Liver (tissue), 9 donors: ENCODE data around the gene HOXB4. TPM values are rescaled to one million over a fixed set of nuclear protein-coding genes. Genes with fewer than 3 reads are reported as not detected.
A peak's percentile ranks its signal among the peaks of the same experiment; 100 is the strongest.

ENCODE experiments used
- DNase-seq: peaks from one replicate; pipeline ENCODE4 v3.0.0-alpha.2; 2017; ENCODE audit warnings: low spot score
- H3K27ac ChIP-seq, 2 donors: one replicate each; pipeline ENCODE4 v1.7.0; 2013; ENCODE audit warnings: inconsistent platforms in 2 of 2, low read length in 2 of 2, control low read depth in 1 of 2, low read depth in 1 of 2, mild to moderate bottlenecking in 1 of 2
- H3K27me3 ChIP-seq, 4 donors: one replicate each; pipeline versions ENCODE4 v1.6.1 to v1.7.0; 2013; ENCODE audit warnings: low read length in 3 of 4, inconsistent platforms in 1 of 4, mild to moderate bottlenecking in 1 of 4, moderate library complexity in 1 of 4; ENCODE audit not compliant: control insufficient read depth in 4 of 4, insufficient read depth in 4 of 4
- H3K36me3 ChIP-seq, 4 donors: one replicate each; pipeline versions ENCODE4 v1.6.1 to v1.7.0; 2013; ENCODE audit warnings: low read length in 3 of 4, mild to moderate bottlenecking in 3 of 4, low read depth in 1 of 4, moderate library complexity in 1 of 4; ENCODE audit not compliant: control insufficient read depth in 4 of 4, insufficient read depth in 3 of 4
- H3K4me1 ChIP-seq, 4 donors: one replicate each; pipeline versions ENCODE4 v1.6.1 to v1.7.0; 2013; ENCODE audit warnings: low read length in 3 of 4, mild to moderate bottlenecking in 3 of 4, moderate library complexity in 1 of 4; ENCODE audit not compliant: control insufficient read depth in 4 of 4, insufficient read depth in 4 of 4
- H3K4me3 ChIP-seq, 3 donors: one replicate each; pipeline versions ENCODE4 v1.6.1 to v1.7.0; 2013; ENCODE audit warnings: low read length in 3 of 3, control low read depth in 1 of 3, low read depth in 1 of 3, mild to moderate bottlenecking in 1 of 3
- H3K9ac ChIP-seq, 2 donors: one replicate each; pipeline ENCODE4 v1.7.0; 2013; ENCODE audit warnings: low read length in 2 of 2, mild to moderate bottlenecking in 2 of 2, moderate library complexity in 2 of 2, control low read depth in 1 of 2, low read depth in 1 of 2
- H3K9me3 ChIP-seq, 4 donors: one replicate each; pipeline versions ENCODE4 v1.6.1 to v1.7.0; 2013; ENCODE audit warnings: low read length in 3 of 4; ENCODE audit not compliant: control insufficient read depth in 4 of 4
- FOXA1 ChIP-seq: IDR thresholded peaks from 2 replicates; pipeline ENCODE4 v1.6.1; 2016; ENCODE audit warnings: antibody characterized with exemption
- FOXA2 ChIP-seq: IDR thresholded peaks from 2 replicates; pipeline ENCODE4 v1.6.1; 2016; ENCODE audit warnings: antibody characterized with exemption
- HNF4G ChIP-seq: IDR thresholded peaks from 2 replicates; pipeline ENCODE4 v1.6.1; 2016; ENCODE audit warnings: antibody characterized with exemption
- RAD21 ChIP-seq, 2 donors: IDR thresholded peaks; 2 replicates each; pipeline ENCODE4 v1.6.1; 2016; ENCODE audit warnings: antibody characterized with exemption in 2 of 2, mild to moderate bottlenecking in 2 of 2
- TAF1 ChIP-seq: conservative IDR thresholded peaks from 2 replicates; pipeline ENCODE4 v1.6.1; 2016; ENCODE audit warnings: antibody characterized with exemption, mild to moderate bottlenecking
- YY1 ChIP-seq: IDR thresholded peaks from 2 replicates; pipeline ENCODE4 v1.6.1; 2016; ENCODE audit warnings: antibody characterized with exemption, mild to moderate bottlenecking
- WGBS: extraction: QIAGEN DNeasy Blood & Tissue Kit; methylation state at CpG from one replicate; pipeline ENCODE4 v1.1.7; 2013; 5-methylcytosine and 5-hydroxymethylcytosine counted together
- polyA plus RNA-seq, 2 donors: library from polyadenylated mRNA; stranded (reverse) in 1 of 2; unstranded in 1 of 2; fragments of 200-250 nt in 1 of 2; fragments of >200 nt in 1 of 2; fragmentation: Nextera tagmentation in 1 of 2; extraction: Ambion mirVana in 1 of 2; gene quantifications; one replicate each; pipeline versions ENCODE4 v1.2.1 to v1.2.3, GENCODE V29; 2013 to 2015
- total RNA-seq, 2 donors: library from RNA; depleted of rRNA; stranded (reverse); fragments of >200 nt; gene quantifications; one replicate each; pipeline ENCODE4 v1.2.3, GENCODE V29; 2014
- TF ChIP-seq, protein P1 (sequence below): IDR thresholded peaks from 2 replicates; pipeline ENCODE4 v1.6.1; 2016; ENCODE audit warnings: antibody characterized with exemption, mild to moderate bottlenecking
- TF ChIP-seq, protein P2 (sequence below): IDR thresholded peaks from 2 replicates; pipeline ENCODE4 v1.6.1; 2016; ENCODE audit warnings: antibody characterized with exemption
- TF ChIP-seq, protein P3 (sequence below): fragments of 150-350 bp; IDR thresholded peaks from 2 replicates; pipeline ENCODE4 v1.5.1; 2017; ENCODE audit warnings: improper control_type of control experiment, low read depth, low read length; ENCODE audit not compliant: missing input control
- TF ChIP-seq, protein P4 (sequence below): IDR thresholded peaks from 2 replicates; pipeline ENCODE4 v1.6.1; 2016; ENCODE audit warnings: antibody characterized with exemption
- TF ChIP-seq, protein P5 (sequence below): IDR thresholded peaks from 2 replicates; pipeline ENCODE4 v1.6.1; 2016; ENCODE audit warnings: antibody characterized with exemption
- donor health status: healthy.
- donor health status: healthy.
- donor health status: healthy.
- donor health status: healthy.
- donor health status: healthy.

Gene HOXB4
- total and polyA plus RNA-seq, 4 donors, result 0.19 to 0.75 (median 0.50) TPM

DNA sequence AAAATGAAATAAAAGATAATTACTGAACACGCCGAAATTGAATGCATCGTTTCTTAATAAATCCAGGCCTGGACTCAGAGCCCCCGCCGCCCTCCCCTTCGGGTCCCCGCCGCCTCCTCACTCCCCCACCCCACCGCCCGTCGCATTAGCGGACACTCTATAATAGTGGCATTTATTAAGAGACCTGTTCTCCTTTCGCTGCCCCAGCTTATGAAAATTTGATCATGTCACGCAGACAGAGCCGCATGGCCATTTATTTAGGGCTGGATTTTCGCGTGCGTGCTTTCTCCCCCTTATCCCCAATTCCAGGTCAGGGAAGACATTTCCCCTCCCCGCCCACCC lies 27.0 kb downstream of the HOXB4 start:
- Histone ChIP-seq H3K9ac (no peak overlapping the region), H3K27me3 (peaks cover 0 to 9% (median 3%) of the 10 kb centered on the region in 4 donors), H3K4me1 (peaks cover 0 to 3% (median 0%) of the 10 kb centered on the region in 4 donors), H3K27ac (no peak overlapping the region), H3K36me3 (no peaks in the 10 kb centered on the region), H3K4me3 (peak overlapping the region in 1 of 3 donors; percentile 22), H3K9me3 (no peaks in the 10 kb centered on the region)
- 37% methylated on average over 19 of the region's 19 CpGs for WGBS
- TF ChIP-seq, protein P1, sequence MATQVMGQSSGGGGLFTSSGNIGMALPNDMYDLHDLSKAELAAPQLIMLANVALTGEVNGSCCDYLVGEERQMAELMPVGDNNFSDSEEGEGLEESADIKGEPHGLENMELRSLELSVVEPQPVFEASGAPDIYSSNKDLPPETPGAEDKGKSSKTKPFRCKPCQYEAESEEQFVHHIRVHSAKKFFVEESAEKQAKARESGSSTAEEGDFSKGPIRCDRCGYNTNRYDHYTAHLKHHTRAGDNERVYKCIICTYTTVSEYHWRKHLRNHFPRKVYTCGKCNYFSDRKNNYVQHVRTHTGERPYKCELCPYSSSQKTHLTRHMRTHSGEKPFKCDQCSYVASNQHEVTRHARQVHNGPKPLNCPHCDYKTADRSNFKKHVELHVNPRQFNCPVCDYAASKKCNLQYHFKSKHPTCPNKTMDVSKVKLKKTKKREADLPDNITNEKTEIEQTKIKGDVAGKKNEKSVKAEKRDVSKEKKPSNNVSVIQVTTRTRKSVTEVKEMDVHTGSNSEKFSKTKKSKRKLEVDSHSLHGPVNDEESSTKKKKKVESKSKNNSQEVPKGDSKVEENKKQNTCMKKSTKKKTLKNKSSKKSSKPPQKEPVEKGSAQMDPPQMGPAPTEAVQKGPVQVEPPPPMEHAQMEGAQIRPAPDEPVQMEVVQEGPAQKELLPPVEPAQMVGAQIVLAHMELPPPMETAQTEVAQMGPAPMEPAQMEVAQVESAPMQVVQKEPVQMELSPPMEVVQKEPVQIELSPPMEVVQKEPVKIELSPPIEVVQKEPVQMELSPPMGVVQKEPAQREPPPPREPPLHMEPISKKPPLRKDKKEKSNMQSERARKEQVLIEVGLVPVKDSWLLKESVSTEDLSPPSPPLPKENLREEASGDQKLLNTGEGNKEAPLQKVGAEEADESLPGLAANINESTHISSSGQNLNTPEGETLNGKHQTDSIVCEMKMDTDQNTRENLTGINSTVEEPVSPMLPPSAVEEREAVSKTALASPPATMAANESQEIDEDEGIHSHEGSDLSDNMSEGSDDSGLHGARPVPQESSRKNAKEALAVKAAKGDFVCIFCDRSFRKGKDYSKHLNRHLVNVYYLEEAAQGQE, result no peak
- TF ChIP-seq FOXA2 (no peak), RAD21 (IDR thresholded peaks at IDR 0.05) (no peak), FOXA1 (no peak)
- TF ChIP-seq, protein P2, sequence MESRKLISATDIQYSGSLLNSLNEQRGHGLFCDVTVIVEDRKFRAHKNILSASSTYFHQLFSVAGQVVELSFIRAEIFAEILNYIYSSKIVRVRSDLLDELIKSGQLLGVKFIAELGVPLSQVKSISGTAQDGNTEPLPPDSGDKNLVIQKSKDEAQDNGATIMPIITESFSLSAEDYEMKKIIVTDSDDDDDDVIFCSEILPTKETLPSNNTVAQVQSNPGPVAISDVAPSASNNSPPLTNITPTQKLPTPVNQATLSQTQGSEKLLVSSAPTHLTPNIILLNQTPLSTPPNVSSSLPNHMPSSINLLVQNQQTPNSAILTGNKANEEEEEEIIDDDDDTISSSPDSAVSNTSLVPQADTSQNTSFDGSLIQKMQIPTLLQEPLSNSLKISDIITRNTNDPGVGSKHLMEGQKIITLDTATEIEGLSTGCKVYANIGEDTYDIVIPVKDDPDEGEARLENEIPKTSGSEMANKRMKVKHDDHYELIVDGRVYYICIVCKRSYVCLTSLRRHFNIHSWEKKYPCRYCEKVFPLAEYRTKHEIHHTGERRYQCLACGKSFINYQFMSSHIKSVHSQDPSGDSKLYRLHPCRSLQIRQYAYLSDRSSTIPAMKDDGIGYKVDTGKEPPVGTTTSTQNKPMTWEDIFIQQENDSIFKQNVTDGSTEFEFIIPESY, result no peak
- DNase-seq, result no peak

DNA sequence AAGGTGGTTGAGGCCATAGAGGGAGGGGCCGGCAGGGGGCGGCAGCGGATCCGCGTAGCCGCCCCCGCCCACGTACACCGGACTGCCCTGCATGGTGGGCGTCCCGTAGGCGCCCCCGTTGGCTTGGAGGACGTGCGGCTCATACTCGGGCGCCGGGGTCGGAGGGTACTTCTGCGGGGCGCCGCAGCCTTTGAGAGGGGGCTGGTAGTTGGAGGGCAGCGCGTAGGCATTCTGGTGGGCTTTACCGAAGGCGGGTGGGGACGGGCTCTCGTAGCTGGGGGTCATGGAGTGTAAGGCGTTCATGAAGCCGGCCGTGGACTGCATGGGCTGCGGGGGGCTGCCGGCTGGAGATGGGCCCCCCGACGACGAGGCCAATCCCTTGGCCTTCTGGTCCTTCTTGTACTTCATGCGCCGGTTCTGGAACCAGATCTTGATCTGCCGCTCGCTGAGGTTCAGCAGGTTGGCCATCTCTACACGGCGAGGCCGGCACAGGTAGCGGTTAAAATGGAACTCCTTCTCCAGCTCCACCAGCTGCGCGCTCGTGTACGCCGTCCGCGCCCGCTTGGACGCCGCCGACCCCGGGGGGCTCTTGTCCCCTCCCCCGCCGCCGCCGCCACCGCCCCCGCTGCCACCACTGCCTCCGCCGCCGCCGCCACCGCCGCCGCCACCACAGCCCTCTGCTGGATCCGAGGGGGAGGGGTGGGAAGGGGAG lies 27.5 kb downstream of the HOXB4 start:
- Histone ChIP-seq H3K36me3 (no peaks in the 10 kb centered on the region), H3K27me3 (peaks cover 0 to 9% (median 3%) of the 10 kb centered on the region in 4 donors), H3K4me3 (peak overlapping the region in 1 of 3 donors; percentile 22), H3K4me1 (peaks cover 0 to 3% (median 0%) of the 10 kb centered on the region in 4 donors), H3K9ac (no peak overlapping the region), H3K9me3 (no peaks in the 10 kb centered on the region), H3K27ac (no peak overlapping the region)
- 37% methylated on average over 70 of the region's 70 CpGs for WGBS
- no peak for DNase-seq
- TF ChIP-seq FOXA1 (no peak), TAF1 (no peak), HNF4G (no peak), YY1 (no peak), FOXA2 (no peak)
- TF ChIP-seq, protein P3, sequence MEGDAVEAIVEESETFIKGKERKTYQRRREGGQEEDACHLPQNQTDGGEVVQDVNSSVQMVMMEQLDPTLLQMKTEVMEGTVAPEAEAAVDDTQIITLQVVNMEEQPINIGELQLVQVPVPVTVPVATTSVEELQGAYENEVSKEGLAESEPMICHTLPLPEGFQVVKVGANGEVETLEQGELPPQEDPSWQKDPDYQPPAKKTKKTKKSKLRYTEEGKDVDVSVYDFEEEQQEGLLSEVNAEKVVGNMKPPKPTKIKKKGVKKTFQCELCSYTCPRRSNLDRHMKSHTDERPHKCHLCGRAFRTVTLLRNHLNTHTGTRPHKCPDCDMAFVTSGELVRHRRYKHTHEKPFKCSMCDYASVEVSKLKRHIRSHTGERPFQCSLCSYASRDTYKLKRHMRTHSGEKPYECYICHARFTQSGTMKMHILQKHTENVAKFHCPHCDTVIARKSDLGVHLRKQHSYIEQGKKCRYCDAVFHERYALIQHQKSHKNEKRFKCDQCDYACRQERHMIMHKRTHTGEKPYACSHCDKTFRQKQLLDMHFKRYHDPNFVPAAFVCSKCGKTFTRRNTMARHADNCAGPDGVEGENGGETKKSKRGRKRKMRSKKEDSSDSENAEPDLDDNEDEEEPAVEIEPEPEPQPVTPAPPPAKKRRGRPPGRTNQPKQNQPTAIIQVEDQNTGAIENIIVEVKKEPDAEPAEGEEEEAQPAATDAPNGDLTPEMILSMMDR, result no peak
- TF ChIP-seq, protein P4, sequence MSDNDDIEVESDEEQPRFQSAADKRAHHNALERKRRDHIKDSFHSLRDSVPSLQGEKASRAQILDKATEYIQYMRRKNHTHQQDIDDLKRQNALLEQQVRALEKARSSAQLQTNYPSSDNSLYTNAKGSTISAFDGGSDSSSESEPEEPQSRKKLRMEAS, result no peak
- TF ChIP-seq, protein P5, sequence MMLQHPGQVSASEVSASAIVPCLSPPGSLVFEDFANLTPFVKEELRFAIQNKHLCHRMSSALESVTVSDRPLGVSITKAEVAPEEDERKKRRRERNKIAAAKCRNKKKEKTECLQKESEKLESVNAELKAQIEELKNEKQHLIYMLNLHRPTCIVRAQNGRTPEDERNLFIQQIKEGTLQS, result no peak
